HG03520 (cell line): Measurements from ENCODE around the gene HOXA2.

Source experiments
- ATAC-seq: cut with Tn5 transposase; IDR thresholded peaks from one replicate; pipeline ENCODE4 v1.9.1; 2021; ENCODE audit warnings: mild to moderate bottlenecking, moderate library complexity; ENCODE audit not compliant: unreplicated experiment

HOXA2 gene

DNA sequence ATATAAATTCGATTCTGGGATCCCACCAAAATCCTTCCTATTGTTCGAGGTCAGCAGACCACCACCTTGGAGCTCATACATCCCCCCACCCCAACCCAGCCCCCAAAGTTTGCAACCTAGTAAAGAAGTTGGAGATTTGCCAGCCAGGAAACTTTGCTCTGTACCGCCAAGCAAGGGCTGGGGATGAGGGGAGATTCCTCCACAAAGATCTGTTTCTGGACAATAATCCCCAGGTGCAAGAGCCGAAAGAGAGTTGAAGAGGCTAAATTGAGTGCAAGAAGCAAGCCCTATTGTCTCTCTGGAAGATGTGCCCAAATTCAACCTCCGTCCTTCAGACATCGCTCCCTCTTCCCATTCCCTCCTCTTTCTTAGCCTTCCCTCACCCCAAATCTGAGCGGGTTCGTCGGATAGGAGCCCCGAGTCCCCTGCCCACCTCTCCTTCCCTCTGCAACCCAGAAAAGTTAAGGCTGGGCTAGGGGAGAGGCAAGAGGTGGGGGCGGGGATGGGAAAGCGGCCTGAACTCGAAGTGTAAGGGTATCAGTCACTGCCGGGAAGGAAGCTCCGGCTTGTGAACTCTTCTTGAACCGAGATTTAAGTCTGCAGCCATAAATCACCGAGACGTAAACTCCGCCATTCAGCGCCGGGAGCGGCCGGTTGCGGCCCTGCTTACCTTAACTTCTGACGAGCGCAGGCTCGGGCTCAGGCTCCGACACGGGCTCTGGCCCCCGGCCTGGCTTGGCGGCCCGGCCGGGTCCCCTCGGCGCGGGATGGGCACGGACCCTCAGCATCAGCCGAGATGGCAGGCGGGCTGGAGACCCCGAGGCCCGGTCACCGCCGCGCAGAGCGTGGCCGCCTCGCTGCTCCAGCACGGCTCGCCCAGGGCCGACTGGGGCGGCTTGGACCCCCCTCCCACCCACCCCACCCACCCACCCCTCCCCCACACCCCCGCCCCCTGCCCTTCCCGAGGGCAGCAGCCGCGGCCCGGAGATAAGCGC lies 10.8 kb upstream of the HOXA2 start:
- no peak for ATAC-seq

- no peak for ATAC-seq
These were observed 9.9 kb upstream of the HOXA2 start for GRCh38 chr7:27112361-27112760.

GRCh38 chr7:27111751-27112277 lies 9.3 kb upstream of the HOXA2 start:
- no peak for ATAC-seq

DNA sequence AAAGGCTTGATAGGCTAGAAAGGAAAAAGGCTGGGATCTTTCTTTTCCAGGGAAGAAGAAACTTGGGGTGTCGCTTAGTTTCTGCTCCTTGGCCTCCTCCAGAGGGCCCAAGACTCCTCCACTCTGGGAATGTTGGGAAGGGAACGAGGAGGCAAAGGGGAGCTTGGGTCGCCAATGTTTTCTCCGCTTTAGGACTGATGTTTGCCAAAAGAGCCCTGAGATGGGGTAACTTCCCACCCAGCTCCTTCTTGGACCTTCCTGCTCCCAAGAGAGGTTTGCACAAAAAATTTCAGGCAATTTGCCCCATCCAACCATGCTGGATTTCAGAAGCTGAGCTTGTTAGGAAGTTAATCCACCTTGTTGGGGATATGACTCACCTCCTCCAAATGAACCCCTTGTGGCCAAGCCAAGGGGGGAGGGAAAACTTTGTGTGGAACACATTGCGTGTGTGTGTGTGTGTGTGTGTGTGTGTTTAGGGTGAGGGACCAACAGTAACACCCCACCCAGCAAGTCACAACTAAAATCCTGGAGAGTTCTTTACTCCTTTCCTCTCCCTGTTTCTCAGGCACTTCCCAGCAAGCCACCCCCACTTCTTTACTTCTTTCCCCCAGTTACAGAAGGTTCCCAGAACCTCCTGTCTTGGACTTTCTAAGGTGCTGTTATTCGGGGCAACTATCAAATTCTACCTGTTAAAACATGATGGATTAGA lies 8.7 kb upstream of the HOXA2 start:
- no peak for ATAC-seq

DNA sequence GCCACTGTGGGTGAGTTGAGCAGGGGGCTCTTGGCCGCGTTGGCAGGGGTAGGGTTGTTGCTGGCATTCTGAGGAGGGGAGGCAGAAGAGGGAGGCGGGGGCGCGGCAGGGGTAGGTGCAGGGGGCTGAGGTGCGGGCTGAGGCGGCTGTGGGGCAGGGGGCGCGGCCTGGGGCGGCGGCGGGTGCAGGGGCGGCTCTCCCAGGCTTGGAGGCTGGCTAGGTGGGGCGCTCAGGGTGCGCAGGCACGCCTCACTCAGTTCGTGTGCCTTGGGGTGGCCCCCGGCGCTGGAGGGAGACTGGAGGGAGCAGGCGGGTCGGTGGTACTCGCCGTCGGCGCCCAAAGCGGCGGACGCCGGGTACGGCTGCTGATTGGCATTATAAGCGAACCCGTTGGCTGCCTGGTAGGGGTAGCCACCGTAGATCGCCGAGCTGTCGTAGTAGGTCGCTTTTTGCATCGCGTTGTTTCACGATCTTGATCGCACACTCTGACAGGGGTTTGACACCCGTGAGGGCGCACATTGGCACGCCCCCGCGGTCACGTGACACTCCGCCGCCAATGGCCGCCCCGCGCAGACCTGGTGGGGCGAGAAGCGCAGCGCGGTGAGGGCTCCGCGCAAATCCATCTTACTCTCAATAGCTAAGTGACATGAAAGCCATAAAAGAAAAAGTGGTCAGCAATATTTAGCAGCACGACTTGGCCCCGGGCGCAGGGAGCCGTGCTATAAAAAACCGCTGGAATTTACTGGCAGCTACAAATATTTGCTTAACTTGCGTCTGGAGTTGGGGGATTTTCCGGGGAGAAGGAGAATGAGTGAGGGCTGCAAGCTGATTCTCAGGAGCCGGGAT lies 7.9 kb upstream of the HOXA2 start:
- no peak for ATAC-seq

GRCh38 chr7:27109466-27110185 lies 7.1 kb upstream of the HOXA2 start:
- no peak for ATAC-seq

GRCh38 chr7:27108390-27109127 lies 6.1 kb upstream of the HOXA2 start:
- no peak for ATAC-seq

DNA sequence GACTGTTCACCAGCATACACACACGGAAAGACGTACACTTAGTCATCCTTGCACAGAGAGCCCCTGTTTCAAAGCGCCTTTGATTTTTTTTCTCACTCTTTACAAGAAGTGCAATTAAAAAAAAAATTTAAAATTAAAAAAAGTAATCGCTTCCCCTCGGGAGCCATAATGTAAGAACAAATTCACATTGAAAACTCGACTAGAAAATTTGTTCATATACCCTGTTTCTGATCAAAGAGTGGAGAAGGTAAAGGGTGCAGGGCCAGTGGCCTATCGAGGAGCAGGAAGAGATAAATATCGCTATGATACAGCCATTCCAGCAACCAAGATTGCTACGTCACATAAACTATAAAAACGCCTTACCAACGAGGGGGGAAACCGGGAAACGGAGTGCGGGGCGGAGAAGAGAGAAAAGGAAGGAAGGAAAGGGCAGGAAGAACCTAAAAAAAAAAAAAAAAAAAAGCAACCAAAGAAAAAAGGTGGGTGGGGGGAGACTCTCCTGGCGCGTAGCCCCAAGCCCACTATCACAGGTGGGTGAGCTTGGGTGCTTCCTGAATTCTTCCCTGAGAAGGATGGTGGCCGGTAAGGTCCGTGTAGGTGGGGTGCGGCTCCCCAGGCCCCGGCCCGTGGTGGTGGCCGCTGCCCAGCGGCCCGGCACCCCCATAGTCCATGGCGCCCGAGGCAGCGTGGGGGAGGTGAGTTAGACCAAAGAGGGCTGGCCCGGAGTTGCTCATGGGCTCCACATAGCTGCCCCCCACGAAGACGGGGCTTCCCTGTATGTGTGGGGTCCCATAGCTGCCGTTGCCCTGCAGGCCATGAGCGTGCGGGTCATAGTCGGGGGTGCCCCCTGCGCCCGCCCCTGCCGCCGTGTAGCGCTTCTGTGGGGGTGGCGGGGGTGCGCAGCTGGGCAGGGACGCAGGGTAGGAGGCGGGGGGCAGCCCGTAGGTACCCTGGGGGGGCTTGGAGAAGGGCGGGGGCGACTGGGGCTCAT lies 5.2 kb upstream of the HOXA2 start:
- no peak for ATAC-seq

DNA sequence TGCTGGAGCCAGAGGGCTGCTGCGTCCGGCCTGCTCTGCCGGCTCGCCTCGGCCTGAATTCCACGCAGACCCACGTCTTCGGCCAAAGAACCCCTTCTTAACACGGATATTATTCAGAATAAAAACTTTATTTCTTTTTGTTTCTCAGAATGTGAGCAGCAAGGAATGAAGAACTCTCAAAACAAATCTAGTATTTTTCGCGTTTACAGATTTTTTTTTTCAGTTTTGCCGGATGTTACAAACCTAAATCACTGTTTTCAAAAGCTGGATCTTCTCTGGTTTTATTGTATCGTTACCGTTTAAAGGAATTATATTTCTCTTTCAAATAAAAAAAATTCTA lies 4.4 kb upstream of the HOXA2 start:
- ATAC-seq, result no peak

DNA sequence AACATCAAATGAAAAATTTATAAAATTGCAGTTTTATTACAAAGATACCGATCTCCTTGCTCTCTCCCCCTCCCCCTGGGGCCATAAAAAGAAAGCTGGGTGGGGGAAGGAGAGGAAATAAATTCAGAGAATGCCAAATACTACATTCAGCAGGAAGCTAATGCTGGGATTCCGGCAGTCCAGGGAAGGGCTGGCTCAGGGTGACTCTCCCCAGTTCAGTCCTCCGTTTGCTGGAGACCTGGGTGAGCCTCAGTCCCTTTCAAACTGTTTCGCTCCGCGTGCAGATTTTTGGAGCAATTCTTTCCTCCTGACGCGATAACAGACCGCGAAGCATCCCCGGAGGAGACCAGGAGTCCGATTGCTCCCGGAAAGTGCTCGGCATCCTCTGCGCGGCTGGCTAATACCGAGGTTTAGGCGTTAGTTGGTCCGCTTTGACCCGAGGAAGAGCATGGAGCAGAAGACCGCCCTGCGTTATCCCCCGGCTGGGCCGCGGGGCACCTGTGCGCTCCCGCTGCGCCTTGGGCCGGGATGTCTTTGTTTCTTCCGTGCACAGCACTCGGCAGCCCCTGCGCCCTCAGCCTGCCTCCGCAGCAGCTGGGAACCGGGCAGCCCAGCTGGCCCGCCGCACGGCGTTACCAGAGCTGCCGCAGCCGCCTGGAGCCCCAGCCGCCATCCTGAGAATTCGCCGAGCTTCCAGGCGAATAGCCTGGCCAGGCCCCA lies 3.9 kb upstream of the HOXA2 start:
- ATAC-seq, result no peak

DNA sequence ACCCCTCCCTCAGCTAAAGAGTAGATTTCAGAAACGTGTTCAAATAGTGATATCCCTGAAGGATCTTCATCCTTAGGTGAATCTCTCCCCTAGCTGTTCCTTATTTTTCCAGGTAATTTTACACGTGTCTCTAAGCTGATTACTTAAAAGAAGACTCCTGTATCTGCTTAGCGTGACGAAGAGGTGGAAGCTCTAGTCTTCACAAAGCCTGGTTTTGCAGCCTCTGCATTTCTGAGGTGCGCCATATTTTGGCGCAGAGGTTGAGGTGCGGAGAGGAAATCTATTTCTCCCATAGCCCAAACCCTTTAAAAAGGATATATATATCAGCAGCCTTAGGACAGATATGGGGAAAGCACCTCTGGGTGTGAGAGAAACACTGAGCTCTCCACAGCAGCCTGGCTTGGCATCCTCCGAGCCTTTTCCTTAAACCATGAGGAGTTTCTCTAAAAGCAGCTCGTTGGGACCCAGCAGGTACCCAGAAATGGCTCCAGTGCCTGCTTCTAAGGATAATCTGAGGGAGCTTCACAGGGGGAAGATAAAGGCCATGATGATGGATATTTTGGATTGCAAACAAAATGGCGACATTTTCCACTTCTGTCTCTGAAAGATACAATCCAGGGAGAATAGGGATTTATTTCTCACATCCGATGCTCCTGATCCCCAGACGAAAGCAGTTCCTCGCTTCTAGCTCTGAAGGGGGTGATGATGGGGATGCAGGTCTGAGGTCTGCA lies 3.0 kb upstream of the HOXA2 start:
- ATAC-seq, result no peak

DNA sequence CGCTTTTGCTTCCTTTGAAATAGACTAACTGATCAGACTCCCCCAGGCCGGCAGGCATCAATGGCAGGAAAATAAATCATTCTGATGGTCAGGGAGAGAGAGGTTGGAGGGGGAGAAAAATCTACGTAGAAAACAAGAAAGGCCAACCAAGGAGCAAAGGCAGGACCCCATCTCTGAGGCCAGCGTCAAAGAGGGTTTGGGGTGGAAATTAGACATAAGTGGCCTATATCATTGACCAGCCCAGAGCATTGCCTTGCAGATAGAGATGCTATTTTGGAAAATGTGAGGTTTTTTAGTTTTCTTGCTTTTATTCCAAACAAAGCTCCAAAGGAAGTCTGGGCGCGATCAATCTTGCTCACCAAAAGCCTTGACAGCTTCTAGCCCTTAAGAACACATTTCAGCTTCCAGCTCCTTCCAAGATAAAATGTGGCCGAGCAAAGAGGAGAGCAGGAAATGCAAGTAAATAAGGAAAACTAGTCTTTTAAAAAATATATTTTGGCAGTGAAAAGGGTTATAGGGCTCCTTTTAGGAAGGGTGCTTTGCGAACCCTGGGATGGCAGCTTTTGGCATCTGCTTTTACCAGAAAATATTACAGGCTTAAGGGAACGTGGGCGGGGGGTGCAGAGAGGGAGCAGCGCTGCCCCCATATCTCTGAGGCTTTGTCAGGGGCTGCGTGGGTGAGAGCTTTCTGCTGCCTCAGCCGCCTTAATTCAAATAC lies 2.0 kb upstream of the HOXA2 start:
- no peak for ATAC-seq

- ATAC-seq, result no peak
These were observed 1.2 kb upstream of the HOXA2 start for GRCh38 chr7:27103489-27104226.

- ATAC-seq, result no peak
These were observed 414 bp downstream of the HOXA2 start for GRCh38 chr7:27101957-27102580.

- ATAC-seq, result no peak
These were observed 1.1 kb downstream of the HOXA2 start for GRCh38 chr7:27101171-27101956.
